ENCODE results near the gene DNAJA2.
A peak's percentile ranks its signal among the peaks of the same experiment; 100 is the strongest.

The DNAJA2 gene

GRCh38 chr16:46926470-46927225 lies 46.8 kb downstream of the DNAJA2 start:
- DNase-seq (ENCODE audit: low read depth), result no peak

DNA sequence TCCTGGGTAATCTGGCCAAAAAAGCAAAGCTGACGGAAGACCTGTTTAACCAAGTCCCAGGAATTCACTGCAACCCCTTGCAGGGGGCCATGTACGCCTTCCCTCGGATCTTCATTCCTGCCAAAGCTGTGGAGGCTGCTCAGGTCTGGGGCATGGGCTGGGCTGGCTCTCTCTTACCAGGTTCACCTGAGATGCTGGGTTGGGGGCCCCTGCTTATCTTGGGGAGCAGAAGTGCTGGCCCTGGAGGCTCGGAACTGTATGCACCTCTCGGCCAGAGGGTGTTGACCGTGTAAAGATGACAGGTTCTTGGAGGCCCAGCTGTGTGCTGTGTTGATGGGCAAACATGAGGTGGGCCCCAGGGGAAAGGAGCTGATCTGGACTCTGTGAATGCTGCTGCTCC lies 49.1 kb downstream of the DNAJA2 start:
- no peak for DNase-seq (ENCODE audit: low read depth)

GRCh38 chr16:46923513-46924295 lies 49.8 kb downstream of the DNAJA2 start:
- no peak for DNase-seq (ENCODE audit: low read depth)

DNA sequence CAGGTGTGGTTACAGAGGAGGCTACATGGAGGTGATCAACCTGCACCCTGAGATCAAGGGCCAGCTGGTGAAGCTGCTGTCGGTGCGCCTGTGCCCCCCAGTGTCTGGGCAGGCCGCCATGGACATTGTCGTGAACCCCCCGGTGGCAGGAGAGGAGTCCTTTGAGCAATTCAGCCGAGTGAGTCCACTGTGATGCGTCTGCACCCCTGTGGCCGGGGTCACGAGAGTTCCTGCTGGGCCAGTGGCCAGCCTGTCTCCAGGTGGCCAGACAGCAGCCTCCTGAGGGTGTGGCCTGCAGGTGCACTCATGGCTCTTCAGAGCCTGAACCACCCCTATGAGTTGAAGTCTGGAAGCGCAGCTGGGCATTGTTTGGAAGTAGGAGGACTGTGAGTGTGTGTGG lies 51.2 kb downstream of the DNAJA2 start:
- no peak for DNase-seq (ENCODE audit: low read depth)

DNA sequence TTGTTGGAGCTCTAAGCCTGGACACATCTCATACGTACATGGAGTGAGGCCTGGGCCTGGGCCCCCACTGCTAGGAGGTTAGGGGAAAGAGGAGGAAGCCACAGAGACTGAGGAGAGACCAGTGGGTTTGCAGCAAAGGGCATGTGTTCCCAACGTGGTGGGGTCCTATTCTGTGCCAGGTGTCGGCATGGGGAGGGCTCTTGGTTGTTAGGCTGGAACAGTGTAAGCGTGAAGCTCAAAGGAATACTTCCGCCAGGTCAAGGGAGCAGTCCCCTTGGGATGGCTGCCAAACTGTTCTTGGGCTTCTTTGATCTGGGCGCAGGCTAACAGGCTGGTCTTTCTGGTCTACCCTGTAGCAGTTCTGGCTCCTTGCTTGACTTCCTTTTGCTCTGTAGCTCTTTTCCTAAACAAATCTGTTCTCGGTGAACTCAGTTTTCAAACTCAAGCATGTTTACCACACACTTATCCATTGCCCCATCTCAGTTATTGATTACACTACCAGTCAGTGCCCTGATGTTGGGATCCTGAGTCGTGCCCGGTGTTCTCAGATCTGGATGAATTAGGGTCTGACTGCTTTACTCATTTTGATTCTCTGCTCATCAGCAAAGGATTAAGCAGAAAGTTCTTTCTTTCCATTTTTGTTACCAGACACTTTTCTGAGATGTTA lies 52.9 kb downstream of the DNAJA2 start:
- no peak for DNase-seq (ENCODE audit: low read depth)

GRCh38 chr16:46918905-46919792 lies 54.3 kb downstream of the DNAJA2 start:
- DNase-seq (ENCODE audit: low read depth), result no peak

GRCh38 chr16:46918400-46918799 lies 55.1 kb downstream of the DNAJA2 start:
- DNase-seq (ENCODE audit: low read depth), result no peak

GRCh38 chr16:46916980-46917379 lies 56.5 kb downstream of the DNAJA2 start:
- DNase-seq (ENCODE audit: low read depth), result no peak

DNA sequence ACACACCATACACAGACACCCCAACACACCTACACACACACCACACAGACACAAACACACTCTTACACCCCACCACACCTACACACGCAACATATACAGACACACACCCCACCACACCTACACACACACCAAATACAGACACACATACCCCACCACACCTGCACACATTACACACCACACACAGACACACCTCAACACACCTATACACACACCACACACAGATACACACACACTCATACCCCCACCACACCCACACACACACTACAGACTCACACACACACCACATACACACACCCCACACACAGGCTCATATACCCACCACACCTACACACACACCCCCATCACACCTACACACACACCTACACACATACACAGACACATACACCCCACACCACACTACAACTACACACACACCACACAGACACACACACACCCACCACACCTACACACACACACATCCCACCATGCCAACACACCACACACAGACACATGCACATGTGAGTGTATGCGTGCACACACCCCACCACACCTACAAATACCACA lies 57.9 kb downstream of the DNAJA2 start:
- DNase-seq (ENCODE audit: low read depth), result no peak

GRCh38 chr16:46914556-46915201 lies 58.8 kb downstream of the DNAJA2 start:
- no peak for DNase-seq (ENCODE audit: low read depth)

DNA sequence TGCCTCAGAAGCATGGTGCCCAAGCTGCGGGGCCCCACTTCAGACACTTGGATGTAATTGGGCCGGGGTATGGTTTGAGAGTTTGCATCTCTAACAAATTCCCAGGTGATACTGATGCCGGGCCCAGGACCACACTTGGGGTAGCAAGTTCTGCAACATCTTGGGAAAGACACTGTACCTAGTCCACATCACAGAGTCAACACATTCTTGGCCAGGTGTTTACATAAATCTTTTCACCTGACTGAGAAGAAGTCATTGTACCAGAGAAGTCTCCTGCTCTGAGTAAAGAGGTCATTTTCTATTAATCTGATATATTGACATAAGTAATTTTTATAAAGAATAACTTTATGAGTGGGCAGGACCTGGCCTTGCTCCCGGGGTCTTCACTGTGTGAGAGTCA lies 61.8 kb downstream of the DNAJA2 start:
- DNase-seq (ENCODE audit: low read depth), result no peak

DNA sequence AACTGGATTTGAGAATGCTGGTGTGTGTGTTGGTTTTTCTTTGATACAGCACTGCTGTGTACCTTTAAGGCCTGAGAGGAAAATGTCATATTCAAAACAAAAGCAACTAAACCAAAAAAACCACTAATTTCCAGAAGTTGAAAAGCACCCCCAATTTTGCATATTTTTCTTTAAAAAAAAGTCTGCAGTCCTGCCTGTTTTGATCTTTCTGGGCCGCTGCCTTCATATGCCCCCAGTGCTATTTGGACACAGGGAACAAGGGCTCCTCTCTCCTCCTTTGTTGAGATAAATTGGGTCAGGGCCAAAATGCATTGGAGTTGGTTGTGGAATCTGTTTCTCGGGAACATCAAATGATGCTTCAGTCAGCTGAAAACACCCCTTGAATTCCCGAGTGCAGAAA lies 62.4 kb downstream of the DNAJA2 start:
- no peak for DNase-seq (ENCODE audit: low read depth)

- peak; percentile 48 for DNase-seq (ENCODE audit: low read depth)
Measured at GRCh38 chr16:46908540-46909372, 64.7 kb downstream of the DNAJA2 start.

GRCh38 chr16:46907061-46907774 lies 66.3 kb downstream of the DNAJA2 start:
- DNase-seq (ENCODE audit: low read depth), result no peak

GRCh38 chr16:46906360-46907060 lies 67.0 kb downstream of the DNAJA2 start:
- no peak for DNase-seq (ENCODE audit: low read depth)
